Fibroblast of pulmonary artery (primary cell): ENCODE data around the gene HMGB2.

Source experiments
- DNase-seq: peaks from one replicate; pipeline ENCODE4 v3.0.0-alpha.2; 2010; ENCODE audit warnings: low read depth
- H3K4me3 ChIP-seq: replicated peaks from 2 replicates; pipeline ENCODE4 v1.5.1; 2011; ENCODE audit warnings: low read depth, mild to moderate bottlenecking, control low read depth, low read length, moderate library complexity
- TF ChIP-seq, protein P1 (sequence below): IDR thresholded peaks from 2 replicates; pipeline ENCODE4 v1.5.1; 2011; ENCODE audit warnings: mild to moderate bottlenecking, control low read depth, low read length, inconsistent platforms; ENCODE audit errors: missing control alignments

HMGB2 gene

DNA sequence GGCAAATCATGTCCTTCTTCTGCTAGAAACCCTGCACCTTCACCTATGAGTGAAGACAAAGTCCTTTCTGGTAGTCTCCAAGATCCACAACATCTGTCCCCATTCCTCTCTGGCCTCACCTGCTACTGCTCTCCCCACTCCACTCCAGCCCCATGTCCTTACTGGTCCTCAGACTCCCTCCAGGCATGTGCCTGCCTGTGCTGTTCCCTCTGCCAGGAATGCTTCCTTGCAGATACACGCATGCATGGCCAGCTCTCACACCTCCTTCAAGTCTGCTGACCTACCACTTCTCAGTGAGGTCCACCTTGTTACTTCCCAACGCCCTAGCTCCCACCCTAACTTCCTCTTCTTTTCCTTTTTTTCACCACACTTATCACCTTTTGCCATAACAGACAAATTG lies 18.1 kb downstream of the HMGB2 start:
- no peak overlapping the region for H3K4me3 ChIP-seq
- TF ChIP-seq, protein P1, sequence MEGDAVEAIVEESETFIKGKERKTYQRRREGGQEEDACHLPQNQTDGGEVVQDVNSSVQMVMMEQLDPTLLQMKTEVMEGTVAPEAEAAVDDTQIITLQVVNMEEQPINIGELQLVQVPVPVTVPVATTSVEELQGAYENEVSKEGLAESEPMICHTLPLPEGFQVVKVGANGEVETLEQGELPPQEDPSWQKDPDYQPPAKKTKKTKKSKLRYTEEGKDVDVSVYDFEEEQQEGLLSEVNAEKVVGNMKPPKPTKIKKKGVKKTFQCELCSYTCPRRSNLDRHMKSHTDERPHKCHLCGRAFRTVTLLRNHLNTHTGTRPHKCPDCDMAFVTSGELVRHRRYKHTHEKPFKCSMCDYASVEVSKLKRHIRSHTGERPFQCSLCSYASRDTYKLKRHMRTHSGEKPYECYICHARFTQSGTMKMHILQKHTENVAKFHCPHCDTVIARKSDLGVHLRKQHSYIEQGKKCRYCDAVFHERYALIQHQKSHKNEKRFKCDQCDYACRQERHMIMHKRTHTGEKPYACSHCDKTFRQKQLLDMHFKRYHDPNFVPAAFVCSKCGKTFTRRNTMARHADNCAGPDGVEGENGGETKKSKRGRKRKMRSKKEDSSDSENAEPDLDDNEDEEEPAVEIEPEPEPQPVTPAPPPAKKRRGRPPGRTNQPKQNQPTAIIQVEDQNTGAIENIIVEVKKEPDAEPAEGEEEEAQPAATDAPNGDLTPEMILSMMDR: no peak
- no peak for DNase-seq

DNA sequence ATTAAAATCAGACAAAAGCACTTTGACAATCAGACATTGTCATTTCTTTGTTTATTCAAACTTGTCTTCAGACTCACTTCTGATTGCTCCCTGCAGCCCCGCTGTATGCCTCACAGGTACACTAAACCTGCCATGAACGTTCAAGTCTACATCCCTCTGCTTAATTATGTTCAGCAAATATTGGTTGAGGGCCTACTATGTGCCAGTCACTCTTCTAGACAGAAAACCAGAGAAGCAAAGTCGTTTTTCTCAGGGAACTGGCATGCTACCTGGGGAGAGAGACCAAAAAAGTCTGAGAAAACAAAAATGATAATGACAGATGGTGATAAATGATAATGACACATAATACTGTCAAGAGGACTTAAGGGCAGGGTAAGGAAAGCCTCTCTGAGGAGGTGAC lies 19.4 kb downstream of the HMGB2 start:
- DNase-seq: no peak
- H3K4me3 ChIP-seq: no peak overlapping the region
- TF ChIP-seq, protein P1: no peak

DNA sequence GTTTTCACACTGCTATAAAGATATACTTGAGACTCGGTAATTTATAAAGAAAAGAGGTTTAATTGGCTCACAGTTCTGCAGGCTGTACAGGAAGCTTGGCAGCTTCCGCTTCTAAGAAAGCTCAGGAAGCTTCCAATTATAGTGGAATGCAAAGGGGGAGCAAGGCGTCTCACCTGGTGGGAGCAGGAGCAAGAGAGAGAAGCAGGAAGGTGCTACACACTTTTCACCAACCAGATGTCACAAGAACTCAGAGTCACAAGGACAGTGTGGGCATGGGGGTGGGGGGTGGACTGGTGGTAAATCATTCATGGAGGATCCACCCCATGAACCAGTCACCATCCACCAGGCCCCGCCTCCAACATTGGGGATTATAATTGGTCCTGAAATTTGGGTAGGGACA lies 22.8 kb downstream of the HMGB2 start:
- DNase-seq: no peak
- no peak overlapping the region for H3K4me3 ChIP-seq
- TF ChIP-seq, protein P1: no peak

DNA sequence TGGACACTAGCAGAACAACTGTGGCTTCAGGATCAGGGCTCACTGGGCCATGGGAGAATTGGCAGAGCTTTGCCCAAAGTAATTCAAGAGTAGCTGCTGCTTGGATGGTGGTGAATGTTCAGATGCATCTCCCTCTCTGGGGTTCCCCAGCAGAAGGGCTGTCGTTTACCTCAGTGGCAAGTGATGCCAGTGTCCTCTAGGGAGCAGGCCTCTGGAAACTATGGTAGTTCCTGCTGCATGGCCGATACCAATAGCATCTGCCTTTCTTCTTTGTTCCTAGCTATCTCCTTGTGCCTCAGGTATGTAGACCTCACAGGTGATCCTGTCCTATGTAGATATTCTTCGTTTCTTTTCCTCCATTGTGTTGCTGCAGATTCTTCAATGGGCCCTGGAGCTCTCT lies 26.4 kb downstream of the HMGB2 start:
- no peak for DNase-seq
- TF ChIP-seq, protein P1: no peak
- H3K4me3 ChIP-seq: no peak overlapping the region

DNA sequence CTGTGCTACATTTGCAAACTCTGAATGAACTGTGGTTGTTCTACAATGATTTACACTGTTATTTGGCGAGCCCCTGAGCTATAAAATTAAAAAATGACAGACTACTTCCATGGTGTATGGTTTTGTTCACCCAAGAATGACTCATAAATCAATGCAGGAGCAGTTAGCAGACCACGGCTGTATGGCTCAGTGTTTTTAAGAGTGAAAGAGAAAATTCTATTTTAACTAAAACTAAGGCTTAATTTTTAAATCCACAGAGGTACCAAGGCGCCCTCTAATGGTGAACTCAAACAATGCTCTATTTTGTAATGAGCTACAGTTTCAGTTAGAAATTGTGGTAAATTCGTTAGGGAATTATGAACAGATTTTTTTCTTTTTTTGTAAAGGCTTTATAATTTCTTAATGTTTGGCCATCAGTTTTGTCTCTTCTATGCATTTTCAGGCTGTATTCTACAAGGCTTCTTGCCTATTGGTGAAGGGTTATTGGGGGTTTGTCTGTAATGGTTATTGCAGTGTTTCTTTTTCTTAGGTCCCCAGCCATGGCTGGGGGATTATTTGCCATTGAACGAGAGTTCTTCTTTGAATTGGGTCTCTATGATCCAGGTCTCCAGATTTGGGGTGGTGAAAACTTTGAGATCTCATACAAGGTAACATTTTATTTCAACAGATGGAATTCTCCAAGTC lies 32.5 kb downstream of the HMGB2 start:
- TF ChIP-seq, protein P1: peak; percentile 73
- H3K4me3 ChIP-seq: no peak overlapping the region
- DNase-seq: peak; percentile 57

DNA sequence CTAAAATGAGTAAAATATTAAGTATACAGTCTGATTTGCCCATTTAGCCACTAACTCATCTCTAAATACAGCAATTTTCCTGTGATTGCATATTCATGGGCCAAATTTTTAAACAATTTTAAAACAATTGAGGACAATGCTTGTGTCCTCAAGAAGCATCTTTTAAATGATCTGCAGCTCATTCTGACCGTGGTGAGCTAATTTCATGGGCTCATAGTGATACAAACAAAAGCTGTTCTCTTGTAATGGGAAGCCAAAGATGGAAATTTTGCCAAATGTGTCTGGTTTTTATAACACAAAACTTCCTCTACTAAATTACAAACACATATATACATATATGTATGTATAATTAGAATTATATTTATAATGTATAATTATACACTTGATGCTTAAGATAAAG lies 39.7 kb downstream of the HMGB2 start:
- no peak overlapping the region for H3K4me3 ChIP-seq
- TF ChIP-seq, protein P1: no peak
- DNase-seq: no peak

DNA sequence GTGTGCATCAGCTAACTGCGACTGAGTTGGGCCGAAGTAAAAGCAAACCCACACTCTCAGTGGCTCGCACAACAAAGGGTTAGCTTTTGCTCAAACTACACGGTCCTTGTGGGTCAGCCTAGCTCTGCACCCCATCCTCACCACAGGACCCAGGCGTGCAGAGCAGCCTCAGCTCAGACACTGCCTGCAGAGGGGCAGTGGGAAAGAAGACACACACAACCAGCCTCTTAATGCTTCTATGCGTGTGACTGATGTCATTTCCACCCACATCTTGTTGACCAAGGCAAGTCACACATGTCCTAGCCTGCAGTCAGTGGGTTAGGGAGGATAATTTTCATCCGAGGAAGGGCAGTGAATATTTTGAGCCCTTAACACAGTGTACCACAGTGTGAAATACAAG lies 40.5 kb downstream of the HMGB2 start:
- DNase-seq: no peak
- no peak overlapping the region for H3K4me3 ChIP-seq
- TF ChIP-seq, protein P1: no peak
